Stomach smooth muscle (tissue), 2 donors: ENCODE results near the gene FGF18.

Source experiments
- H3K27ac ChIP-seq: one replicate; pipeline ENCODE4 v1.7.0; 2013; ENCODE audit warnings: mild to moderate bottlenecking, low read length, inconsistent platforms
- H3K27me3 ChIP-seq, 2 donors: one replicate each; pipeline ENCODE4 v1.7.0; 2013; ENCODE audit warnings: low read length in 2 of 2; ENCODE audit not compliant: insufficient read depth in 2 of 2, control insufficient read depth in 1 of 2
- H3K36me3 ChIP-seq, 2 donors: one replicate each; pipeline ENCODE4 v1.7.0; 2013; ENCODE audit warnings: low read length in 2 of 2; ENCODE audit not compliant: control insufficient read depth in 2 of 2, insufficient read depth in 2 of 2
- H3K4me1 ChIP-seq: one replicate; pipeline ENCODE4 v1.7.0; 2013; ENCODE audit warnings: low read length; ENCODE audit not compliant: control insufficient read depth, insufficient read depth
- H3K4me3 ChIP-seq, 2 donors: one replicate each; pipeline ENCODE4 v1.7.0; 2013; ENCODE audit warnings: low read length in 2 of 2
- H3K9ac ChIP-seq, 2 donors: one replicate each; pipeline ENCODE4 v1.7.0; 2013; ENCODE audit warnings: low read length in 2 of 2, mild to moderate bottlenecking in 1 of 2
- H3K9me3 ChIP-seq, 2 donors: one replicate each; pipeline ENCODE4 v1.7.0; 2013; ENCODE audit warnings: low read length in 2 of 2; ENCODE audit not compliant: control insufficient read depth in 2 of 2
- donor health status: healthy.
- donor health status: Pancreatic carcinoma.

FGF18 gene

GRCh38 chr5:171425596-171426244 lies 6.3 kb downstream of the FGF18 start:
- H3K9me3 ChIP-seq: no peaks in the 10 kb centered on the region
- H3K4me3 ChIP-seq: no peak overlapping the region
- no peaks in the 10 kb centered on the region for H3K27me3 ChIP-seq
- H3K9ac ChIP-seq: no peak overlapping the region
- H3K27ac ChIP-seq: no peak overlapping the region
- H3K36me3 ChIP-seq: no peaks in the 10 kb centered on the region
- H3K4me1 ChIP-seq: peaks cover 8% of the 10 kb centered on the region

GRCh38 chr5:171426266-171426665 lies 6.8 kb downstream of the FGF18 start:
- no peaks in the 10 kb centered on the region for H3K27me3 ChIP-seq
- H3K36me3 ChIP-seq: no peaks in the 10 kb centered on the region
- no peak overlapping the region for H3K9ac ChIP-seq
- peaks cover 3% of the 10 kb centered on the region for H3K4me1 ChIP-seq
- H3K4me3 ChIP-seq: no peak overlapping the region
- H3K9me3 ChIP-seq: no peaks in the 10 kb centered on the region
- H3K27ac ChIP-seq: no peak overlapping the region

- no peak overlapping the region for H3K4me3 ChIP-seq
- no peaks in the 10 kb centered on the region for H3K4me1 ChIP-seq
- no peaks in the 10 kb centered on the region for H3K27me3 ChIP-seq
- no peak overlapping the region for H3K27ac ChIP-seq
- no peak overlapping the region for H3K9ac ChIP-seq
- H3K36me3 ChIP-seq: no peaks in the 10 kb centered on the region
- H3K9me3 ChIP-seq: no peaks in the 10 kb centered on the region
Observed at GRCh38 chr5:171426680-171427079, 7.2 kb downstream of the FGF18 start.

- Histone ChIP-seq H3K9ac (no peak overlapping the region), H3K4me1 (no peaks in the 10 kb centered on the region), H3K36me3 (no peaks in the 10 kb centered on the region)
Observed at GRCh38 chr5:171427318-171428167, 8.1 kb downstream of the FGF18 start.

GRCh38 chr5:171428168-171428696 lies 8.8 kb downstream of the FGF18 start:
- H3K4me1 ChIP-seq: no peaks in the 10 kb centered on the region
- no peak overlapping the region for H3K9ac ChIP-seq
- no peak overlapping the region for H3K27ac ChIP-seq
- H3K9me3 ChIP-seq: no peaks in the 10 kb centered on the region
- no peaks in the 10 kb centered on the region for H3K36me3 ChIP-seq
- H3K27me3 ChIP-seq: no peaks in the 10 kb centered on the region
- no peak overlapping the region for H3K4me3 ChIP-seq

More at GRCh38 chr5:171427318-171428167, 8.1 kb downstream of the FGF18 start:
- Histone ChIP-seq H3K4me3 (no peak overlapping the region), H3K9me3 (no peaks in the 10 kb centered on the region), H3K27me3 (no peaks in the 10 kb centered on the region), H3K27ac (no peak overlapping the region)

GRCh38 chr5:171428809-171429542 lies 9.5 kb downstream of the FGF18 start:
- Histone ChIP-seq H3K4me1 (no peaks in the 10 kb centered on the region), H3K9ac (no peak overlapping the region), H3K9me3 (no peaks in the 10 kb centered on the region), H3K27me3 (no peaks in the 10 kb centered on the region), H3K4me3 (no peak overlapping the region), H3K27ac (no peak overlapping the region), H3K36me3 (no peaks in the 10 kb centered on the region)

- no peaks in the 10 kb centered on the region for H3K36me3 ChIP-seq
- no peaks in the 10 kb centered on the region for H3K9me3 ChIP-seq
- H3K27me3 ChIP-seq: no peaks in the 10 kb centered on the region
- H3K27ac ChIP-seq: no peak overlapping the region
- H3K4me3 ChIP-seq: no peak overlapping the region
- H3K4me1 ChIP-seq: no peaks in the 10 kb centered on the region
- H3K9ac ChIP-seq: no peak overlapping the region
Observed at GRCh38 chr5:171429543-171429910, 10.1 kb downstream of the FGF18 start.

GRCh38 chr5:171431251-171431777 lies 11.9 kb downstream of the FGF18 start:
- Histone ChIP-seq H3K36me3 (no peaks in the 10 kb centered on the region), H3K27me3 (no peaks in the 10 kb centered on the region), H3K27ac (no peak overlapping the region), H3K9me3 (no peaks in the 10 kb centered on the region), H3K4me1 (no peaks in the 10 kb centered on the region), H3K9ac (no peak overlapping the region), H3K4me3 (no peak overlapping the region)

GRCh38 chr5:171432076-171432475 lies 12.6 kb downstream of the FGF18 start:
- Histone ChIP-seq H3K9me3 (no peaks in the 10 kb centered on the region), H3K27ac (no peak overlapping the region), H3K27me3 (no peaks in the 10 kb centered on the region), H3K36me3 (no peaks in the 10 kb centered on the region), H3K9ac (no peak overlapping the region), H3K4me3 (no peak overlapping the region), H3K4me1 (no peaks in the 10 kb centered on the region)

- Histone ChIP-seq H3K9ac (no peak overlapping the region), H3K9me3 (no peaks in the 10 kb centered on the region), H3K27me3 (no peaks in the 10 kb centered on the region), H3K4me1 (no peaks in the 10 kb centered on the region), H3K27ac (no peak overlapping the region), H3K4me3 (no peak overlapping the region), H3K36me3 (no peaks in the 10 kb centered on the region)
Observed at GRCh38 chr5:171432583-171433351, 13.3 kb downstream of the FGF18 start.
